ENCODE data around the gene CARMIL1.

CARMIL1 gene

GRCh38 chr6:25498505-25498904 lies 219.3 kb downstream of the CARMIL1 start:
- no peaks in the 10 kb centered on the region for H3K9me3 ChIP-seq (ENCODE audit: control insufficient read depth, low read length)
- TF ChIP-seq, protein P1, sequence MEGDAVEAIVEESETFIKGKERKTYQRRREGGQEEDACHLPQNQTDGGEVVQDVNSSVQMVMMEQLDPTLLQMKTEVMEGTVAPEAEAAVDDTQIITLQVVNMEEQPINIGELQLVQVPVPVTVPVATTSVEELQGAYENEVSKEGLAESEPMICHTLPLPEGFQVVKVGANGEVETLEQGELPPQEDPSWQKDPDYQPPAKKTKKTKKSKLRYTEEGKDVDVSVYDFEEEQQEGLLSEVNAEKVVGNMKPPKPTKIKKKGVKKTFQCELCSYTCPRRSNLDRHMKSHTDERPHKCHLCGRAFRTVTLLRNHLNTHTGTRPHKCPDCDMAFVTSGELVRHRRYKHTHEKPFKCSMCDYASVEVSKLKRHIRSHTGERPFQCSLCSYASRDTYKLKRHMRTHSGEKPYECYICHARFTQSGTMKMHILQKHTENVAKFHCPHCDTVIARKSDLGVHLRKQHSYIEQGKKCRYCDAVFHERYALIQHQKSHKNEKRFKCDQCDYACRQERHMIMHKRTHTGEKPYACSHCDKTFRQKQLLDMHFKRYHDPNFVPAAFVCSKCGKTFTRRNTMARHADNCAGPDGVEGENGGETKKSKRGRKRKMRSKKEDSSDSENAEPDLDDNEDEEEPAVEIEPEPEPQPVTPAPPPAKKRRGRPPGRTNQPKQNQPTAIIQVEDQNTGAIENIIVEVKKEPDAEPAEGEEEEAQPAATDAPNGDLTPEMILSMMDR (IDR thresholded peaks at IDR 0.05), result no peak
- no peak overlapping the region for H3K4me2 ChIP-seq (ENCODE audit: low read length)
- no peaks in the 10 kb centered on the region for H3K36me3 ChIP-seq (ENCODE audit: control insufficient read depth, insufficient read depth, low read length)
- H3K27me3 ChIP-seq (ENCODE audit: control insufficient read depth, insufficient read depth, low read length), result no peaks in the 10 kb centered on the region
- no peaks in the 10 kb centered on the region for H3K79me2 ChIP-seq
- H3K4me1 ChIP-seq, result no peaks in the 10 kb centered on the region
- no peak overlapping the region for H3K4me3 ChIP-seq (ENCODE audit: low read depth, low read length)
- H3K9ac ChIP-seq, result no peak overlapping the region
- no peak overlapping the region for H3K27ac ChIP-seq
- H2AFZ ChIP-seq, result no peak overlapping the region

- Histone ChIP-seq H3K9me3 (ENCODE audit: control insufficient read depth, low read length) (no peaks in the 10 kb centered on the region), H3K36me3 (ENCODE audit: control insufficient read depth, insufficient read depth, low read length) (no peaks in the 10 kb centered on the region), H3K9ac (no peak overlapping the region), H2AFZ (no peak overlapping the region), H3K4me2 (ENCODE audit: low read length) (no peak overlapping the region), H3K4me3 (ENCODE audit: low read depth, low read length) (no peak overlapping the region), H3K79me2 (no peaks in the 10 kb centered on the region), H3K4me1 (no peaks in the 10 kb centered on the region), H3K27ac (no peak overlapping the region), H3K27me3 (ENCODE audit: control insufficient read depth, insufficient read depth, low read length) (no peaks in the 10 kb centered on the region)
- TF ChIP-seq, protein P1 (IDR thresholded peaks at IDR 0.05), result no peak
Observed at GRCh38 chr6:25499615-25500235, 220.6 kb downstream of the CARMIL1 start.

GRCh38 chr6:25503686-25504085 lies 224.5 kb downstream of the CARMIL1 start:
- no peak overlapping the region for H3K4me2 ChIP-seq (ENCODE audit: low read length)
- H2AFZ ChIP-seq, result no peak overlapping the region
- H3K4me3 ChIP-seq (ENCODE audit: low read depth, low read length), result no peak overlapping the region
- no peaks in the 10 kb centered on the region for H3K27me3 ChIP-seq (ENCODE audit: control insufficient read depth, insufficient read depth, low read length)
- H3K27ac ChIP-seq, result no peak overlapping the region
- H3K36me3 ChIP-seq (ENCODE audit: control insufficient read depth, insufficient read depth, low read length), result no peaks in the 10 kb centered on the region
- no peaks in the 10 kb centered on the region for H3K9me3 ChIP-seq (ENCODE audit: control insufficient read depth, low read length)
- H3K9ac ChIP-seq, result no peak overlapping the region
- H3K4me1 ChIP-seq, result no peaks in the 10 kb centered on the region
- TF ChIP-seq, protein P1 (IDR thresholded peaks at IDR 0.05), result no peak
- H3K79me2 ChIP-seq, result no peaks in the 10 kb centered on the region

GRCh38 chr6:25504661-25505060 lies 225.5 kb downstream of the CARMIL1 start:
- Histone ChIP-seq H2AFZ (no peak overlapping the region), H3K4me2 (ENCODE audit: low read length) (no peak overlapping the region), H3K4me1 (no peaks in the 10 kb centered on the region), H3K4me3 (ENCODE audit: low read depth, low read length) (no peak overlapping the region), H3K9ac (no peak overlapping the region), H3K9me3 (ENCODE audit: control insufficient read depth, low read length) (no peaks in the 10 kb centered on the region), H3K36me3 (ENCODE audit: control insufficient read depth, insufficient read depth, low read length) (no peaks in the 10 kb centered on the region), H3K27ac (no peak overlapping the region), H3K27me3 (ENCODE audit: control insufficient read depth, insufficient read depth, low read length) (no peaks in the 10 kb centered on the region), H3K79me2 (no peaks in the 10 kb centered on the region)
- TF ChIP-seq, protein P1 (IDR thresholded peaks at IDR 0.05), result no peak

DNA sequence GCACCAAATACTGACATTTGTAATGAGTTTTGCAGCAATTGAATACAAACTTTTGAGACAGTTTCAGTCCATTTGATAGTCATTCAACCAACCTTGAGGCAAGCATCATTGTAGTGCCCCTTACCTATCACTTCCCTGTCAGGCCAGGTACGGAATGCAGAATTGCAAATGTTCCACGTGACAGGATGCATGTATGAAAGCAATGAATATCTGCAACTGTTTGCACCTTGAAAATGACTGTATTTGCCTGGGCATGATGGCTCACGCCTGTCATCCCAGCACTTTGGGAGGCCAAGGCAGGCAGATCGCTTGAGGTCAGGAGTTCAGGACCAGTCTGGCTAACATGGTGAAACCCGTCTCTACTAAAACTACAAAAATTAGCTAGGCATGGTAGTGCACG lies 226.8 kb downstream of the CARMIL1 start:
- Histone ChIP-seq H3K4me2 (ENCODE audit: low read length) (no peak overlapping the region), H2AFZ (no peak overlapping the region), H3K27ac (no peak overlapping the region), H3K4me1 (no peaks in the 10 kb centered on the region), H3K9ac (no peak overlapping the region), H3K4me3 (ENCODE audit: low read depth, low read length) (no peak overlapping the region), H3K79me2 (no peaks in the 10 kb centered on the region), H3K36me3 (ENCODE audit: control insufficient read depth, insufficient read depth, low read length) (no peaks in the 10 kb centered on the region), H3K27me3 (ENCODE audit: control insufficient read depth, insufficient read depth, low read length) (no peaks in the 10 kb centered on the region), H3K9me3 (ENCODE audit: control insufficient read depth, low read length) (no peaks in the 10 kb centered on the region)
- TF ChIP-seq, protein P1 (IDR thresholded peaks at IDR 0.05), result no peak
